ENCODE data around the gene LRRTM4.

DNA sequence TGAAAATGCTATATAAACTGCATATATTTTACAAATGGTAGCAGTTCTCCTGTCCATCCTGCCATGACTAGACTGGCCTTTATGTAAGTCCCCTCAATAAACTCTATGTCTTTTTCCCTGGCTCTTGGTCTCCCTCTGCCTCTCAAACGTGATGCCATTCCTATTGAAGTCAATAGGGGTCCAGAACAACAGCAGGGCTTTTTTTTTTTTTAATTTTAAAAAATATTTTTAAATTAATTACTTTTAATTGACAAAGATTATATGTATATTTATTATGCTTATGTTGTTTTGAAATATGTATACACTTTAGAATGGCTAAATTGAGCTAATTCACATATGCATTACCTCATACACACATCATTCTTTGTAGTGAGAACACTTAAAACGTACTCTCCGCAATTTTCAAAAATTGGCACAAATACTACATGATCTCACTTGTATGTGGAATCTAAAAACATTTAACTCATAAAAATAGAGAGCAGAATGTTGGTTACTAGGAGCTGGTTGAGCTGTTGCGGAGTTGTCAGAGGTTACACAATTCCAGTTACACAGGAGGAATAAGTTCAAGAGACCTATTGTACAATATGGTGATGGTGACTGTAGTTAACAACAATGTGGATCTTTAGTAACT is 123.1 kb downstream of the LRRTM4 start:
- TF ChIP-seq, protein P1, sequence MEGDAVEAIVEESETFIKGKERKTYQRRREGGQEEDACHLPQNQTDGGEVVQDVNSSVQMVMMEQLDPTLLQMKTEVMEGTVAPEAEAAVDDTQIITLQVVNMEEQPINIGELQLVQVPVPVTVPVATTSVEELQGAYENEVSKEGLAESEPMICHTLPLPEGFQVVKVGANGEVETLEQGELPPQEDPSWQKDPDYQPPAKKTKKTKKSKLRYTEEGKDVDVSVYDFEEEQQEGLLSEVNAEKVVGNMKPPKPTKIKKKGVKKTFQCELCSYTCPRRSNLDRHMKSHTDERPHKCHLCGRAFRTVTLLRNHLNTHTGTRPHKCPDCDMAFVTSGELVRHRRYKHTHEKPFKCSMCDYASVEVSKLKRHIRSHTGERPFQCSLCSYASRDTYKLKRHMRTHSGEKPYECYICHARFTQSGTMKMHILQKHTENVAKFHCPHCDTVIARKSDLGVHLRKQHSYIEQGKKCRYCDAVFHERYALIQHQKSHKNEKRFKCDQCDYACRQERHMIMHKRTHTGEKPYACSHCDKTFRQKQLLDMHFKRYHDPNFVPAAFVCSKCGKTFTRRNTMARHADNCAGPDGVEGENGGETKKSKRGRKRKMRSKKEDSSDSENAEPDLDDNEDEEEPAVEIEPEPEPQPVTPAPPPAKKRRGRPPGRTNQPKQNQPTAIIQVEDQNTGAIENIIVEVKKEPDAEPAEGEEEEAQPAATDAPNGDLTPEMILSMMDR (IDR thresholded peaks at IDR 0.05; ENCODE audit: low read depth, low read length), result no peak
- TF ChIP-seq EZH2phosphoT487 (IDR thresholded peaks at IDR 0.05; ENCODE audit: low read depth), result no peak

Data from OCI-LY3 (cell line).